Neural cell (in vitro differentiated cells): ENCODE results near the gene SOS1. TPM values are rescaled to one million over a fixed set of nuclear protein-coding genes. Genes with fewer than 3 reads are reported as not detected.

Experiments
- H2AFZ ChIP-seq: fragments of 200-600, 300-800 bp; sonication (generic), shearing (Covaris generic); 2 replicates; pipeline ENCODE4 v1.6.0; 2014; ENCODE audit warnings: low read depth, mild to moderate bottlenecking, antibody characterized with exemption, low read length, moderate library complexity
- H3F3A ChIP-seq: fragments of 200-600 bp; shearing (Covaris generic); 2 replicates; pipeline ENCODE4 v1.6.1; 2016; ENCODE audit warnings: mild to moderate bottlenecking, moderate library complexity, mixed read lengths, antibody characterized with exemption, low read length; ENCODE audit not compliant: insufficient read depth, poor library complexity, severe bottlenecking
- H3K27ac ChIP-seq: fragments of 200-600, 300-800 bp; sonication (generic), shearing (Covaris generic); 2 replicates; pipeline ENCODE4 v1.5.1; 2014; ENCODE audit warnings: mild to moderate bottlenecking, low read length, moderate library complexity
- H3K27me3 ChIP-seq: fragments of 300-800, 200-600 bp; sonication (generic), shearing (Covaris generic); 2 replicates; pipeline ENCODE4 v1.6.0; 2014; ENCODE audit warnings: mild to moderate bottlenecking, low read depth, low read length, moderate library complexity; ENCODE audit not compliant: insufficient read depth
- H3K36me3 ChIP-seq: fragments of 300-800, 200-600 bp; sonication (generic), shearing (Covaris generic); 2 replicates; pipeline ENCODE4 v1.5.1; 2014; ENCODE audit warnings: mild to moderate bottlenecking, antibody characterized with exemption, low read length, moderate library complexity; ENCODE audit not compliant: insufficient read depth
- H3K4me2 ChIP-seq: fragments of 300-800, 200-600 bp; sonication (generic), shearing (Covaris generic); 2 replicates; pipeline ENCODE4 v1.6.0; 2014; ENCODE audit warnings: mild to moderate bottlenecking, low read length
- H3K4me3 ChIP-seq: fragments of 300-800, 200-600 bp; sonication (generic), shearing (Covaris generic); 2 replicates; pipeline ENCODE4 v1.5.1; 2014; ENCODE audit warnings: mild to moderate bottlenecking, low read length, moderate library complexity
- H3K79me2 ChIP-seq: fragments of 200-600 bp; shearing (Covaris generic); replicated peaks from 2 replicates; pipeline ENCODE4 v1.6.0; 2014; ENCODE audit warnings: mild to moderate bottlenecking, low read length, moderate library complexity; ENCODE audit not compliant: insufficient read depth
- H3K9ac ChIP-seq: fragments of 300-800, 200-600 bp; sonication (generic), shearing (Covaris generic); 2 replicates; pipeline ENCODE4 v1.6.1; 2016; ENCODE audit warnings: mild to moderate bottlenecking, low read length, mixed read lengths
- H3K9me2 ChIP-seq: fragments of 200-600 bp; shearing (Covaris generic); 2 replicates; pipeline ENCODE4 v1.6.1; 2016; ENCODE audit warnings: mild to moderate bottlenecking, low read length, mixed read lengths; ENCODE audit not compliant: insufficient read depth
- H3K9me3 ChIP-seq: fragments of 200-600, 300-800 bp; sonication (generic), shearing (Covaris generic); 2 replicates; pipeline ENCODE4 v1.6.1; 2016; ENCODE audit warnings: mild to moderate bottlenecking, mixed run types, low read length, moderate library complexity, mixed read lengths
- H4K20me1 ChIP-seq: fragments of 200-600 bp; shearing (Covaris generic); 2 replicates; pipeline ENCODE4 v1.6.1; 2016; ENCODE audit warnings: mild to moderate bottlenecking, mixed run types; ENCODE audit not compliant: insufficient read depth
- CTCF ChIP-seq: fragments of 450-650 bp; IDR thresholded peaks from 2 replicates; pipeline ENCODE4 v1.5.1; 2014; ENCODE audit warnings: antibody characterized with exemption, mild to moderate bottlenecking, moderate library complexity; ENCODE audit not compliant: poor library complexity, severe bottlenecking
- EP300 ChIP-seq: fragments of 450-650 bp; conservative IDR thresholded peaks from 2 replicates; pipeline ENCODE4 v1.6.1; 2014; ENCODE audit warnings: antibody characterized with exemption, mild to moderate bottlenecking, moderate library complexity; ENCODE audit not compliant: poor library complexity, severe bottlenecking
- EZH2 ChIP-seq: fragments of 200-600, 300-800 bp; shearing (Covaris generic), sonication (generic); IDR thresholded peaks from 2 replicates; pipeline ENCODE4 v1.6.1; 2014; ENCODE audit warnings: antibody characterized with exemption, low read length, borderline replicate concordance, mild to moderate bottlenecking; ENCODE audit not compliant: insufficient read depth, poor library complexity, severe bottlenecking
- MXI1 ChIP-seq: fragments of 450-650 bp; conservative IDR thresholded peaks from 2 replicates; pipeline ENCODE4 v1.6.1; 2014; ENCODE audit warnings: antibody characterized with exemption, mild to moderate bottlenecking; ENCODE audit not compliant: poor library complexity, severe bottlenecking
- POLR2AphosphoS5 ChIP-seq: IDR thresholded peaks from 2 replicates; pipeline ENCODE4 v1.6.1; 2012
- RAD21 ChIP-seq: fragments of 450-650 bp; conservative IDR thresholded peaks from 2 replicates; pipeline ENCODE4 v1.6.1; 2014; ENCODE audit warnings: antibody characterized with exemption, mild to moderate bottlenecking, moderate library complexity
- REST ChIP-seq: IDR thresholded peaks from 2 replicates; pipeline ENCODE4 v1.6.1; 2012; ENCODE audit warnings: borderline replicate concordance
- SMC3 ChIP-seq: fragments of 450-650 bp; conservative IDR thresholded peaks from 2 replicates; pipeline ENCODE4 v1.6.1; 2014; ENCODE audit warnings: antibody characterized with exemption, mild to moderate bottlenecking, moderate library complexity; ENCODE audit not compliant: poor library complexity
- TAF1 ChIP-seq: IDR thresholded peaks from 2 replicates; pipeline ENCODE4 v1.6.1; 2012; ENCODE audit warnings: low read depth
- polyA plus RNA-seq: library from polyadenylated mRNA; depleted of rRNA; stranded (reverse); fragments of >200 nt; gene quantifications from 2 replicates; pipeline ENCODE4 v1.2.3, GENCODE V29; 2014

SOS1 gene
- polyA plus RNA-seq, 1 donor from 2014 or later: 19.0 TPM

- no peak overlapping the region for H3K4me3 ChIP-seq
- H3K36me3 ChIP-seq: no peaks in the 10 kb centered on the region
- H3K27me3 ChIP-seq: no peaks in the 10 kb centered on the region
- no peak overlapping the region for H3K9ac ChIP-seq
- H3K9me2 ChIP-seq: no peaks in the 10 kb centered on the region
- no peaks in the 10 kb centered on the region for H3F3A ChIP-seq
- no peaks in the 10 kb centered on the region for H3K9me3 ChIP-seq
- H2AFZ ChIP-seq: no peak overlapping the region
- H4K20me1 ChIP-seq: no peaks in the 10 kb centered on the region
- H3K27ac ChIP-seq: no peak overlapping the region
- H3K79me2 ChIP-seq: no peaks in the 10 kb centered on the region
- no peak for TF ChIP-seq RAD21
- TF ChIP-seq TAF1: no peak
- TF ChIP-seq MXI1: no peak
- TF ChIP-seq CTCF: no peak
- no peak for TF ChIP-seq EZH2
- no peak for TF ChIP-seq REST
- TF ChIP-seq SMC3: no peak
- no peak for TF ChIP-seq POLR2AphosphoS5
- no peak for TF ChIP-seq EP300
- no peak overlapping the region for H3K4me2 ChIP-seq
Observed at GRCh38 chr2:39160982-39161381, 40.1 kb upstream of the SOS1 start.

GRCh38 chr2:39159283-39159682, 38.4 kb upstream of the SOS1 start:
- H4K20me1 ChIP-seq: no peaks in the 10 kb centered on the region
- TF ChIP-seq CTCF (no peak), REST (no peak), POLR2AphosphoS5 (no peak), EP300 (no peak), MXI1 (no peak), EZH2 (no peak), RAD21 (no peak), TAF1 (no peak), SMC3 (no peak)
- no peak overlapping the region for H3K4me3 ChIP-seq
- no peaks in the 10 kb centered on the region for H3K9me2 ChIP-seq
- no peaks in the 10 kb centered on the region for H3K27me3 ChIP-seq
- H3K36me3 ChIP-seq: no peaks in the 10 kb centered on the region
- H3K27ac ChIP-seq: no peak overlapping the region
- no peaks in the 10 kb centered on the region for H3K79me2 ChIP-seq
- no peaks in the 10 kb centered on the region for H3F3A ChIP-seq
- no peak overlapping the region for H3K9ac ChIP-seq
- no peak overlapping the region for H2AFZ ChIP-seq
- H3K4me2 ChIP-seq: no peak overlapping the region
- no peaks in the 10 kb centered on the region for H3K9me3 ChIP-seq
